NCI-H2171 treated with DMSO at 0.1 percent for 48 hours (cell line): ENCODE results near the gene RAB11FIP3.
"Not testable (repeated sequence)": the region's sequence is repeated elsewhere in the genome, so short reads cannot be mapped to it uniquely, and the experiment has no call there.

ENCODE experiments used
- DNase-seq: peaks from one replicate; lab custom pipeline; 2025; lab: John Stamatoyannopoulos, UW

Gene RAB11FIP3

GRCh38 chr16:467249-467871 lies 41.9 kb downstream of the RAB11FIP3 start:
- not testable (repeated sequence) for DNase-seq

- no peak for DNase-seq
Observed at GRCh38 chr16:468068-468821, 42.8 kb downstream of the RAB11FIP3 start.

GRCh38 chr16:469459-469858 lies 44.0 kb downstream of the RAB11FIP3 start:
- DNase-seq, result not testable (repeated sequence)

GRCh38 chr16:470418-470817 lies 45.0 kb downstream of the RAB11FIP3 start:
- no peak for DNase-seq

- no peak for DNase-seq
Observed at GRCh38 chr16:471353-472198, 46.1 kb downstream of the RAB11FIP3 start.

DNA sequence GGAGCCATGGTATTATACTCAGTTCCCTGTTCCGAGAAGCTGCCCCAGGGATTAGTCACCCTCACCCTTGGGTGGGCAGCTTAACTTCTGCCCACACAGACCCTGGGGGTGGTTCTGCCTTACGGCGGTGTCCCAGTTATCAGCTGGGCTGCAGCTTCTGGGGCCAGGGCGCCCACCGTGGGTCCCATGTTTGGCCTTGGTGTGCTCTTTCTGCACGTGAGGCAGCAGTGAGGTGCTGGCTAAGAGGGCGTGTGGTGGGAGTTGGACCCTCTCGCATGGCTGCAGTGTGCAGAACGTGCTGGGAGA lies 46.7 kb downstream of the RAB11FIP3 start:
- DNase-seq, result no peak

GRCh38 chr16:473046-474043 lies 47.9 kb downstream of the RAB11FIP3 start:
- DNase-seq, result no peak

DNA sequence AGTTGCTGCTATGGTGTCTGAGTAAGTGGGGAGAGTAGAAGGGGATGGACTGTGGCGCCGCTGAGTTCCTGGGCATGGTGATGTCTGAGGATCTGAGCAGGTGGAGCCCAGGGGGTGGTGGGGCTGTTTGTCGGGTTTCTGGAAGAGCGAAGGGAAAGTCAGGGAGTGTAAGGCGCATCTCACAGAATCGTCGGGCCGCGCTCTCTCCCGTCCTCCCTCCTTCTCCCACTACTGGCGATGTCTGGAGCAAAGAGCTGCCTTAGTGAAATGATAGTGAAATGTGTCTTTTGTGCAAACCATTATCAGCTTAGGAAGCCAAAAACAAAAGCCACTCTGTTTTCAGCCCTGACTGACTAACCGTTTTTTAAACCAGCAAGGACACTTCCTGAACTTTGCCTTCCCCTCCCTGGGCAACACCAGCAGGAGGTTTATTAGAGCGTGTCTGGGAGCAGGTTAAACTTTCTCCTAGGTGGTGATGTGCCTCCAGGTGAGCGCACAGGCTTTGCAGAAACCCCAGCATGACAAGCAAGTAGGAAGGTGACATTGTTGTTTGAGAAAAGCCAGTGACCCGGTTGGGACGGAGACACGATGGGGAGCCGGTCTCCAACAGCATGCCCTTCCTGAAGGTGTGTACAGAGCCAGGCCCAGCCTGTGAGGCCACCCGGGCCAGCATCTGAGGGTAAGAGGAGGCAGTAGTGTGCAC lies 49.1 kb downstream of the RAB11FIP3 start:
- DNase-seq, result no peak

DNA sequence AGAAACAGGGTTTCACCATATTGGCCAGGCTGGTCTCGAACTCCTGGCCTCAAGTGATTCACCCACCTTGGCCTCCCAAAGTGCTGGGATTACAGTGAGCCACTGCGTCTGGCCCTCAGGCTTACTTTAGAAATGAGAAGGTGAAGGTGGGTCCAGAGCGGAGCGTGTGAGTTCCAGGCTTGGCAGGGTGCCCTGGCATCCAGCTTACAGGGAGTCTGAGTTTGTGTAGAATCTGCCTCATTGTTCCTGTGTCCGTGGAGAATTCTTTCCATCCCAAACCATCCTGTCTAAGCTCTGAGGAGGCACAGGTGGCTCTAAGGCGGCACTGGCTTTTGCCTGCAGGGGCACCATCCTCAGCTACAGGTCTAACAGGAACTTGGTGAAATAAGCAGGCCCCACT lies 50.6 kb downstream of the RAB11FIP3 start:
- DNase-seq, result no peak

DNA sequence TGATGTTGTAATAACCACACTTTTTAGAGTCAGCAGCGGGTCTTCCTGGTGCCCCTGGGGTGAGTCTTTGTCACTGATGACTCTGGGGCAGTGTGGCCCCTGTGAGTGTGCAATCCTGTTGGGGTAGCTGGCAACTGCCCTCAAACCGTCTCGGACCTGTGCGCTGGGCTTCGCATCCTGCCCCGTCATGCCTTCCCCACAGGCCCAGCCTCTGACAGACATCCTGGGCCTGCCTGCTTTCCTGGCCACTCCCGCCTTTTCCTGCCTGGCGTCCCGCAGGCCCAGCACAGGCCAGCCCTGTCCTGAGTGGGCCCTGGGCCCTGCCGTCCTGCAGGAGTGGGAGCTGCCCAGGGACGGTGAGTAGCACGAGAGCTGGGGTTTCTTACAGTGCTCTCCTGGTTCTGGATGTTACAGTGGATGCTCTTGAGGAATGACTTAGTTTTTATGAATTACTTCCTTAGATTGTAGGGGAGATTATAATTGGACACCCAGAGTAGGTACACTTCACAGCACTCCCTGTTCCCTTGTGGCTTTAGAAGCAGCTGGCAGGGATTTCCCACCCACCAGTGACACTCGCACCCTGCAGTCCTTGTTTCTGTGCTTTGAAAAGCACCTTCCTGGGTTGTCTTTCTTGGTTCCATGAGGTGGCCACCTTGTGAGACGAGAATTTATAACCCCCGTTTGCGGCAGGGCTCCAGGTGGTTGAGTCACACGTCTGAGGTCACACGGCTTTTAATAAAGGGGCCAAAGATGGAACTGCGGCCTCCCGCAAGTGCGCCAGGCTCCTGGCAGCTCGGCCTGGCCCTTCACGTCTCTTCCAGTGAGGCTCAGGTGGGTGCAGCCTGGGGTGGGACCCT lies 52.1 kb downstream of the RAB11FIP3 start:
- no peak for DNase-seq

GRCh38 chr16:478287-478686 lies 52.8 kb downstream of the RAB11FIP3 start:
- DNase-seq, result not testable (repeated sequence)

DNA sequence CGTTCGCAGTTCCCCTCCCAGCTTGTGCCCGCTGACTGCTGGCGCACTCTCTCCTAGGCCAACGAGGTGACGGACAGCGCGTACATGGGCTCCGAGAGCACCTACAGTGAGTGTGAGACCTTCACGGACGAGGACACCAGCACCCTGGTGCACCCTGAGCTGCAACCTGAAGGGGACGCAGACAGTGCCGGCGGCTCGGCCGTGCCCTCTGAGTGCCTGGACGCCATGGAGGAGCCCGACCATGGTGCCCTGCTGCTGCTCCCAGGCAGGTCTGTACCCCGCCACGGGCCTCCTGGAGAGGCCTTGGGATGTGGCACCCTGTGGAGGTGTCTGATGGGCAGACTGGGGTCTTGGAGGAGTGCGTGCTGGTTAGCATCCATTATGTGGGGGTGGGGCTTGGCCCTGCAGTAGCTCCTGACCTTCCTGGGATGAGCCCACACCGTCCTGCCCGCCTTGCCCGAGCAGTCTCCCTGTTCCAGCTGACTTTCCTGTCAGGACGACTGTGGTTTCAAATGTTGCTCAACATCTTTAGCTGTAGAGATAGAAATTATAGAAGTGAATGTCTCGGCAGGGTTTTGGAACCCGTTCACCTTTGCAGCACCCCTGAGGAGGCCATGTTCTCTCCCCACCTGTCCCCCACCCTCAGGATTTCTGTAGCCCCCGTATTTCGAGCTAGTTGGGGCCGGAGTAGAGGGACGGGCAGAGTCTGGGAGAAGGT lies 57.2 kb downstream of the RAB11FIP3 start:
- DNase-seq, result no peak

- DNase-seq, result no peak
Observed at GRCh38 chr16:483341-484075, 58.1 kb downstream of the RAB11FIP3 start.

DNA sequence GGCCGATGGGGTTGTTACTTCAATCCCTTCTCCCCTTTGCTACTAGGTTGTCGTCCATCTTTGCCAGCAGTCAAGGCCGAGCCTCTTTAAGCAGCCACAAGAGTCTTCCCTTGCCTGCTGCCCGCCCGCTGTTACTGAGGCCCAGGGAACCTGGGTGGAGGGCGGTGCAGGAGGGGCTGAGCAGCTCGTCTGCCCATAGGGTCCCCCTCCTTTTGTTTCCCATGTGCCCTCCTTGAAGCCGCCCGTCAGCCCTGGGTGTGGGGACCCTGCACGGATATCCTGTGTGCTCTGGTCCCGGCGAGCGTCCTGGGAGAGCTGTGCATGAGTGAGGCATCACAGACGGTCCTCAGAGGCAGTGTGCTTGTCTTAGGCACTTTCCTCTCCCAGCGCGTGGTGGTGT lies 64.2 kb downstream of the RAB11FIP3 start:
- DNase-seq, result no peak

GRCh38 chr16:490768-491167 lies 65.3 kb downstream of the RAB11FIP3 start:
- DNase-seq, result no peak

DNA sequence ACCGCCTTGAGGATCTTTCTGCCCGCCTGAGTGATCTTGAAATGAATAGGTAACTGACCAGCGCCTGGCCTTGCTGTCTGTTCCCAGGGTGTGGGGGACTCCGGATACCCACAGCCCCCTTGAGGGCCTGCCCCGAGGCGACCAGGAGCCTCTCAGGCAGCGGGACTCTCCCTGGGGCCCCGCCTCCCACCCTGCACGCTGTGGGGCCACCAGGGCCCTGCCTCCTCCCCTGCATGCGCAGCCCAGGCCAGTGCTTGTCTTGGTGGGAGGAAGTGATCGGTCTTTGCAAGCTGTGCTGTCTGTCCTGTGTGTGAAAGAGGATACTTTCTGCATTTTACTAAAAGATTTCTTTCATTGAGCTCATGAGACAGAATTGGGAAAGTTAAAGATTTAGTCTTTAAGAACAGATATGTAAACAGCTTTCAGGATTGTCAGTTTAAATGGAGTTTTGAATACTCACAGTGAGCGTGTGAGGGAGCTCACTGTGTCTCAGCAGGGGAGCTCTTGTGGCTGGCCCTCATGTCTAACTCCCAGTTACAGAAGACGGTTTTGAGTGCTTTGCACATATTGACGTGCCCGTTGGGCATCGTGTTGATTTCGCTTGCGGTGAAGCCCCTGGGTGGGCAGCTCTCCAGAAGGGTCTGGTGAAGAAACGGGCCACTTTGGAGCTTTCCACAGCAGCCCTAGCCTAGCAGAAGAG lies 65.9 kb downstream of the RAB11FIP3 start:
- no peak for DNase-seq

- DNase-seq, result no peak
Observed at GRCh38 chr16:492211-492875, 66.9 kb downstream of the RAB11FIP3 start.

GRCh38 chr16:494676-495075 lies 69.2 kb downstream of the RAB11FIP3 start:
- not testable (repeated sequence) for DNase-seq
